K562 (cell line): ENCODE data around the gene RTL10. TPM values are rescaled to one million over a fixed set of nuclear protein-coding genes. Genes with fewer than 3 reads are reported as not detected.

ENCODE experiments used
- ARNT ChIP-seq, 2 experiments: fragments of 450-650 bp; IDR thresholded peaks; 2 replicates each; pipeline ENCODE4 v1.6.1; 2016; ENCODE audit warnings: mild to moderate bottlenecking in 1 of 2
- CBFB ChIP-seq: sonication (generic); formaldehyde crosslinking; IDR thresholded peaks from 2 replicates; pipeline ENCODE4 v1.4.0; 2020; ENCODE audit warnings: mild to moderate bottlenecking, missing genetic modification reagents
- CREB3L1 ChIP-seq: fragments of 450-650 bp; IDR thresholded peaks from 2 replicates; pipeline ENCODE4 v1.6.1; 2014; ENCODE audit warnings: low read depth, mild to moderate bottlenecking, moderate library complexity, borderline replicate concordance
- ESRRA ChIP-seq: fragments of 450-650 bp; IDR thresholded peaks from 2 replicates; pipeline ENCODE4 v1.6.1; 2014; ENCODE audit warnings: low read depth, mild to moderate bottlenecking, moderate library complexity, borderline replicate concordance
- FOXA1 ChIP-seq: fragments of 450-650 bp; IDR thresholded peaks from 2 replicates; pipeline ENCODE4 v1.6.1; 2016; ENCODE audit warnings: mild to moderate bottlenecking, borderline replicate concordance
- GABPB1 ChIP-seq: sonication (generic); formaldehyde crosslinking; IDR thresholded peaks from 2 replicates; pipeline ENCODE4 v1.8.0; 2022; ENCODE audit warnings: mild to moderate bottlenecking, missing genetic modification reagents
- KHSRP ChIP-seq: fragments of 450-650 bp; IDR thresholded peaks from 2 replicates; pipeline ENCODE4 v1.6.1; 2017
- NBN ChIP-seq: fragments of 450-650 bp; IDR thresholded peaks from 2 replicates; pipeline ENCODE4 v1.6.1; 2016; ENCODE audit warnings: low read depth, mild to moderate bottlenecking
- RFX1 ChIP-seq: fragments of 450-650 bp; IDR thresholded peaks from 2 replicates; pipeline ENCODE4 v1.6.1; 2016; ENCODE audit warnings: mild to moderate bottlenecking, moderate library complexity
- STAT5B ChIP-seq: fragments of 250-450 bp; sonication (Bioruptor Pico); IDR thresholded peaks from 2 replicates; pipeline ENCODE4 v1.8.0; 2021; ENCODE audit warnings: mild to moderate bottlenecking, inconsistent platforms
- TAF1 ChIP-seq: IDR thresholded peaks from 2 replicates; pipeline ENCODE4 v1.6.1; 2011; ENCODE audit warnings: mild to moderate bottlenecking, low read length, moderate library complexity; ENCODE audit not compliant: insufficient read depth, control insufficient read depth, severe bottlenecking; ENCODE audit errors: extremely low read depth
- THRA ChIP-seq: fragments of 450-650 bp; IDR thresholded peaks from 2 replicates; pipeline ENCODE4 v1.6.1; 2017; ENCODE audit warnings: mild to moderate bottlenecking, moderate library complexity
- USF1 ChIP-seq: sonication (generic); formaldehyde crosslinking; IDR thresholded peaks from 2 replicates; pipeline ENCODE4 v1.9.0; 2022; ENCODE audit warnings: mild to moderate bottlenecking, missing genetic modification reagents
- ZBTB8A ChIP-seq: fragments of 450-650 bp; IDR thresholded peaks from 2 replicates; pipeline ENCODE4 v1.6.1; 2018; ENCODE audit warnings: mild to moderate bottlenecking, moderate library complexity; ENCODE audit not compliant: partially characterized antibody
- ZFP91 ChIP-seq: sonication (generic); formaldehyde crosslinking; IDR thresholded peaks from 2 replicates; pipeline ENCODE4 v1.8.0; 2022; ENCODE audit warnings: mild to moderate bottlenecking, missing genetic modification reagents
- ZNF174 ChIP-seq: fragments of 250-450 bp; sonication (Bioruptor Pico); IDR thresholded peaks from 2 replicates; pipeline ENCODE4 v1.4.0; 2020; ENCODE audit warnings: mild to moderate bottlenecking
- ZNF311 ChIP-seq: fragments of 250-450 bp; sonication (Bioruptor Pico); IDR thresholded peaks from 2 replicates; pipeline ENCODE4 v1.4.0; 2020; ENCODE audit warnings: mild to moderate bottlenecking, moderate library complexity
- ZNF518B ChIP-seq: fragments of 250-450 bp; sonication (Bioruptor Pico); IDR thresholded peaks from 2 replicates; pipeline ENCODE4 v1.5.0; 2021; ENCODE audit warnings: mild to moderate bottlenecking, moderate library complexity
- ZNF583 ChIP-seq: fragments of 250-450 bp; sonication (Bioruptor Pico); IDR thresholded peaks from 2 replicates; pipeline ENCODE4 v1.4.0; 2020
- polyA plus RNA-seq, 8 experiments: library from polyadenylated mRNA; depleted of rRNA in 4 of 8; stranded (reverse) in 5 of 8; unstranded in 3 of 8; fragments of >200 nt; fragmentation: Nextera tagmentation in 2 of 8; fragmentation: Illumina TruSeq in 1 of 8; extraction: Ambion mirVana in 2 of 8; extraction: Trizol in 1 of 8; gene quantifications; 2 replicates each; pipeline versions ENCODE4 v1.2.1 to v1.2.3, GENCODE V29; 2011 to 2014; ENCODE audit warnings: inconsistent platforms in 1 of 8, missing spikeins in 1 of 8
- total RNA-seq, 7 experiments: library from RNA; depleted of rRNA in 6 of 7; stranded (reverse); fragments of >200 nt in 6 of 7; fragmentation: Illumina TruSeq in 2 of 7; extraction: Trizol in 2 of 7; gene quantifications; 2 replicates each; pipeline versions ENCODE4 v1.2.1 to v1.2.3, GENCODE V29; 2011 to 2021; ENCODE audit warnings: low replicate concordance in 1 of 7

The RTL10 gene
- total and polyA plus RNA-seq, 9 of the 15 experiments (the other 6 are each of a cell fraction or from before 2014, with no cell fraction given), result 19.8 to 75.5 (median 32.5) TPM

- no peak for TF ChIP-seq THRA
- peak; percentile 36; the same call in 1 of the 2 replicates for TF ChIP-seq KHSRP
- no peak for TF ChIP-seq USF1 (CRISPR knock-in tag)
- TF ChIP-seq TAF1, result no peak
- no peak for TF ChIP-seq RFX1
- TF ChIP-seq CBFB (CRISPR knock-in tag), result no peak
- TF ChIP-seq ARNT (IDR thresholded peaks at IDR 0.05), result peak; percentile 70 to 98
- TF ChIP-seq GABPB1, result no peak
- TF ChIP-seq NBN, result peak; percentile 95; the same call in 1 of the 2 replicates
- no peak for TF ChIP-seq STAT5B (CRISPR knock-in tag)
- TF ChIP-seq ESRRA, result no peak; the same call in 1 of the 2 replicates
- no peak for TF ChIP-seq ZFP91 (CRISPR knock-in tag)
- TF ChIP-seq FOXA1, result no peak
- TF ChIP-seq ZNF518B (CRISPR knock-in tag), result no peak
- TF ChIP-seq ZNF174, result no peak
- TF ChIP-seq CREB3L1, result peak; percentile 67; the same call in 1 of the 2 replicates
- peak; percentile 45; the same call in 1 of the 2 replicates for TF ChIP-seq ZNF311 (CRISPR knock-in tag)
- TF ChIP-seq ZNF583 (CRISPR knock-in tag), result peak; percentile 52
- no peak for TF ChIP-seq ZBTB8A
Observed at GRCh38 chr22:19891317-19892256, 36.9 kb upstream of the RTL10 start (continued).
